Tibial nerve (tissue), 4 donors: ENCODE data around the gene BPIFB6. TPM values are rescaled to one million over a fixed set of nuclear protein-coding genes. Genes with fewer than 3 reads are reported as not detected.

Source experiments
- DNase-seq, 2 donors: peaks; one replicate each; pipeline ENCODE4 v3.0.0-alpha.2; 2019; ENCODE audit warnings: low spot score in 2 of 2
- H3K27ac ChIP-seq, 4 donors: fragments of 200-600 bp; sonication (generic) in 3 of 4; one replicate each; pipeline ENCODE4 v1.5.1; 2017 to 2019; ENCODE audit warnings: mild to moderate bottlenecking in 1 of 4
- H3K27me3 ChIP-seq, 2 donors: fragments of 200-600 bp; sonication (generic) in 1 of 2; one replicate each; pipeline versions ENCODE4 v1.5.1 to v1.6.0; 2017 to 2019
- H3K36me3 ChIP-seq, 3 donors: fragments of 200-600 bp; sonication (generic); one replicate each; pipeline ENCODE4 v1.5.1; 2018 to 2019
- H3K4me1 ChIP-seq, 4 donors: fragments of 200-600 bp; sonication (generic) in 3 of 4; one replicate each; pipeline ENCODE4 v1.5.1; 2017 to 2019
- H3K4me3 ChIP-seq, 4 donors: fragments of 200-600 bp; sonication (generic) in 3 of 4; one replicate each; pipeline ENCODE4 v1.5.1; 2017 to 2019; ENCODE audit warnings: mild to moderate bottlenecking in 1 of 4, moderate library complexity in 1 of 4
- H3K9me3 ChIP-seq, 4 donors: fragments of 200-600 bp; sonication (generic) in 3 of 4; one replicate each; pipeline ENCODE4 v1.5.1; 2017 to 2019
- EP300 ChIP-seq, 2 donors: sonication (generic); formaldehyde crosslinking; IDR thresholded peaks; one replicate each; pipeline ENCODE4 v1.6.1; 2017; ENCODE audit warnings: antibody characterized with exemption in 2 of 2, mild to moderate bottlenecking in 1 of 2
- POLR2A ChIP-seq, 2 donors: fragments of 450-650 bp; IDR thresholded peaks; one replicate each; pipeline ENCODE4 v1.6.1; 2017; ENCODE audit warnings: antibody characterized with exemption in 2 of 2, mild to moderate bottlenecking in 2 of 2, moderate library complexity in 2 of 2
- WGBS, 2 donors: methylation state at CpG; one replicate each; pipeline ENCODE4 v1.1.5; 2018; 5-methylcytosine and 5-hydroxymethylcytosine counted together
- total RNA-seq, 4 donors: library from RNA; depleted of rRNA; stranded (reverse); fragments of >200 nt; gene quantifications; one replicate each; pipeline ENCODE4 v1.1.0, GENCODE V29; 2016
- TF ChIP-seq, protein P1 (sequence below), 5 experiments: fragments of 200-600 bp in 3 of 5; fragments of 450-650 bp in 2 of 5; sonication (generic) in 3 of 5; IDR thresholded peaks; one replicate each; pipeline ENCODE4 v1.5.1; 2016 to 2019; ENCODE audit warnings: antibody characterized with exemption in 5 of 5, mild to moderate bottlenecking in 3 of 5, moderate library complexity in 2 of 5

Gene BPIFB6
- total RNA-seq, 4 donors from 2014 or later, result not detected

DNA sequence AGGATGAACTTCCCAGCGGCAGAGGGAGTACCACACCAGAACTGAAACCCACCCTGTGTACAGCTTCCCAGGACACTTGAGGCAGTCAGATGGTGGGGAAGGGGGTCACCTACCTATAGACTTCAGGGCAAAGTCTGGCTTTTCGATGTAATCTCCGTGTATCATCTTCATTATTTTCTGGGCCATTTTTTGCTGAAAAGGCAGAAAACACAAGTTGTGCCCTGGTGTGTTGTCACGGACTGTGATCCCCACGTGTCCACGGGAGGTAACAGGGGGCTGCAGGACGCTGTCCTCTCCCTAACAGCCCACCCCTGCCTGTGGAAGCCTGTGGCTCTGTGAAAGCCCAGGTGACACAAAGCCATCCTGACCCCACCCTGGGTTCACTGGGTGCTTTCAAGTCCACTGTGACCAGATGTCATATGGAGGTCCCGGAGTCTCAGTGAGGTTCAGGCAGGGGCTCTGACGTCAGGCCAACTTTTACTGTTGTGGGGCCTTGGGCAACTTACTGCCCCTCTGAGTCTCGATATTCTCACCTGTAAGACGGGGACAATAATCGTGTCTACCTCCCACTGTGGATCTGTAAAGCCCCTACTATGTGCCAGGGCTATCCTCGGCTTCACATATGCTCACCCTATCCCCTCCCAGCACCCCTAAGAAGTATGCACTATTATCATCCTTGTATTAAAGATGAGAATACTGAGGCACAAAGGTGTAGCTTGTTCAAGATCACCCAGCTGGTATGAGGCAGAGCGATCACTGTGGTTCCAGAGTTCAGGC lies 41.8 kb upstream of the BPIFB6 start:
- Histone ChIP-seq H3K36me3 (no peaks in the 10 kb centered on the region), H3K27me3 (no peaks in the 10 kb centered on the region), H3K4me3 (no peak overlapping the region), H3K27ac (no peak overlapping the region), H3K9me3 (no peaks in the 10 kb centered on the region), H3K4me1 (peaks cover 0 to 11% (median 2%) of the 10 kb centered on the region in 4 donors)
- no peak for DNase-seq
- 81 to 83% methylated on average over 14 of the region's 14 CpGs for WGBS, 2 donors
- no peak for TF ChIP-seq POLR2A (IDR thresholded peaks at IDR 0.05)
- no peak for TF ChIP-seq EP300 (IDR thresholded peaks at IDR 0.05)
- TF ChIP-seq, protein P1, sequence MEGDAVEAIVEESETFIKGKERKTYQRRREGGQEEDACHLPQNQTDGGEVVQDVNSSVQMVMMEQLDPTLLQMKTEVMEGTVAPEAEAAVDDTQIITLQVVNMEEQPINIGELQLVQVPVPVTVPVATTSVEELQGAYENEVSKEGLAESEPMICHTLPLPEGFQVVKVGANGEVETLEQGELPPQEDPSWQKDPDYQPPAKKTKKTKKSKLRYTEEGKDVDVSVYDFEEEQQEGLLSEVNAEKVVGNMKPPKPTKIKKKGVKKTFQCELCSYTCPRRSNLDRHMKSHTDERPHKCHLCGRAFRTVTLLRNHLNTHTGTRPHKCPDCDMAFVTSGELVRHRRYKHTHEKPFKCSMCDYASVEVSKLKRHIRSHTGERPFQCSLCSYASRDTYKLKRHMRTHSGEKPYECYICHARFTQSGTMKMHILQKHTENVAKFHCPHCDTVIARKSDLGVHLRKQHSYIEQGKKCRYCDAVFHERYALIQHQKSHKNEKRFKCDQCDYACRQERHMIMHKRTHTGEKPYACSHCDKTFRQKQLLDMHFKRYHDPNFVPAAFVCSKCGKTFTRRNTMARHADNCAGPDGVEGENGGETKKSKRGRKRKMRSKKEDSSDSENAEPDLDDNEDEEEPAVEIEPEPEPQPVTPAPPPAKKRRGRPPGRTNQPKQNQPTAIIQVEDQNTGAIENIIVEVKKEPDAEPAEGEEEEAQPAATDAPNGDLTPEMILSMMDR (IDR thresholded peaks at IDR 0.05), result no peak

GRCh38 chr20:32990426-32990825 lies 41.0 kb upstream of the BPIFB6 start:
- H3K9me3 ChIP-seq, result peaks cover 0 to 2% (median 0%) of the 10 kb centered on the region in 4 donors
- TF ChIP-seq, protein P1 (IDR thresholded peaks at IDR 0.05), result no peak
- TF ChIP-seq POLR2A (IDR thresholded peaks at IDR 0.05) (no peak), EP300 (IDR thresholded peaks at IDR 0.05) (no peak)
- no peaks in the 10 kb centered on the region for H3K27me3 ChIP-seq
- no peak for DNase-seq
- H3K4me3 ChIP-seq, result no peak overlapping the region
- H3K36me3 ChIP-seq, result no peaks in the 10 kb centered on the region
- 77 to 80% methylated on average over 3 of the region's 3 CpGs for WGBS, 2 donors
- H3K27ac ChIP-seq, result no peak overlapping the region
- peaks cover 0 to 4% (median 0%) of the 10 kb centered on the region in 4 donors for H3K4me1 ChIP-seq

DNA sequence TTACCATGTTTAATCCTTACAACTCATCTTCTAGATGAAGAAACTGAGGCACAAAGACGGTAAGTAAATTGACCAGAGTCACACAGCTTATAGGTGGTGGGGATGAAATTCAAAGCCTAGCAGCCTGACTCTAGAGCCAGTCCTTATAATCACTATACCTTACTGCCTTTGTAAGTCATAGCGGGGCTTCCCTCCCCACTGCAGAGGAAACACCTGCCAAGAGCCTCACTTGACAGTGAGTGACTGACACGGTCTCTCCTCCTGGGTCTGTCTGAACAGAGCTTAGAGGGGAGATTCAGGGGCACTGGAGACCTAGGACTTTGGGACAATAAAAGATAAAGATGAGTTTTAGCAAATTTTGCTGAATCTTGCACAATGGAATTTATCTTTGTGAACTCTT lies 40.1 kb upstream of the BPIFB6 start:
- WGBS, 2 donors, result 58 to 74% methylated on average over 3 of the region's 3 CpGs
- Histone ChIP-seq H3K9me3 (peaks cover 0 to 10% (median 0%) of the 10 kb centered on the region in 4 donors), H3K36me3 (no peaks in the 10 kb centered on the region), H3K4me1 (no peaks in the 10 kb centered on the region), H3K27me3 (no peaks in the 10 kb centered on the region), H3K27ac (no peak overlapping the region), H3K4me3 (no peak overlapping the region)
- no peak for DNase-seq
- no peak for TF ChIP-seq POLR2A (IDR thresholded peaks at IDR 0.05)
- TF ChIP-seq, protein P1 (IDR thresholded peaks at IDR 0.05), result no peak
- no peak for TF ChIP-seq EP300 (IDR thresholded peaks at IDR 0.05)

GRCh38 chr20:32991792-32992641 lies 39.4 kb upstream of the BPIFB6 start:
- no peak overlapping the region for H3K27ac ChIP-seq
- no peak for DNase-seq
- H3K36me3 ChIP-seq, result no peaks in the 10 kb centered on the region
- peaks cover 0 to 10% (median 0%) of the 10 kb centered on the region in 4 donors for H3K9me3 ChIP-seq
- no peaks in the 10 kb centered on the region for H3K27me3 ChIP-seq
- H3K4me3 ChIP-seq, result no peak overlapping the region
- H3K4me1 ChIP-seq, result no peaks in the 10 kb centered on the region
- TF ChIP-seq, protein P1 (IDR thresholded peaks at IDR 0.05), result no peak
- TF ChIP-seq EP300 (IDR thresholded peaks at IDR 0.05) (no peak), POLR2A (IDR thresholded peaks at IDR 0.05) (no peak)
- WGBS, 2 donors, result 70 to 71% methylated on average over 8 of the region's 8 CpGs
